Astrocyte of the spinal cord (primary cell): Measurements from ENCODE around the gene RDH8.

Experiments
- DNase-seq: peaks from one replicate; pipeline ENCODE4 v3.0.0; 2011; ENCODE audit warnings: low read depth, low spot score
- H3K4me3 ChIP-seq: 2 replicates; pipeline ENCODE4 v1.5.1; 2011; ENCODE audit warnings: low read depth, mild to moderate bottlenecking, low read length, moderate library complexity
- in situ Hi-C: cut with HindIII; loops from 2 replicates; pipeline ENCODE4 v1.10.0; 2017; ENCODE audit warnings: low sequenced_read_pairs
- TF ChIP-seq, protein P1 (sequence below): IDR thresholded peaks from 2 replicates; pipeline ENCODE4 v1.5.1; 2012; ENCODE audit warnings: low read depth, mild to moderate bottlenecking, low read length, inconsistent platforms

Gene RDH8

GRCh38 chr19:10026744-10027143 lies 13.5 kb downstream of the RDH8 start:
- in situ Hi-C loops = no loop called here
- TF ChIP-seq, protein P1, sequence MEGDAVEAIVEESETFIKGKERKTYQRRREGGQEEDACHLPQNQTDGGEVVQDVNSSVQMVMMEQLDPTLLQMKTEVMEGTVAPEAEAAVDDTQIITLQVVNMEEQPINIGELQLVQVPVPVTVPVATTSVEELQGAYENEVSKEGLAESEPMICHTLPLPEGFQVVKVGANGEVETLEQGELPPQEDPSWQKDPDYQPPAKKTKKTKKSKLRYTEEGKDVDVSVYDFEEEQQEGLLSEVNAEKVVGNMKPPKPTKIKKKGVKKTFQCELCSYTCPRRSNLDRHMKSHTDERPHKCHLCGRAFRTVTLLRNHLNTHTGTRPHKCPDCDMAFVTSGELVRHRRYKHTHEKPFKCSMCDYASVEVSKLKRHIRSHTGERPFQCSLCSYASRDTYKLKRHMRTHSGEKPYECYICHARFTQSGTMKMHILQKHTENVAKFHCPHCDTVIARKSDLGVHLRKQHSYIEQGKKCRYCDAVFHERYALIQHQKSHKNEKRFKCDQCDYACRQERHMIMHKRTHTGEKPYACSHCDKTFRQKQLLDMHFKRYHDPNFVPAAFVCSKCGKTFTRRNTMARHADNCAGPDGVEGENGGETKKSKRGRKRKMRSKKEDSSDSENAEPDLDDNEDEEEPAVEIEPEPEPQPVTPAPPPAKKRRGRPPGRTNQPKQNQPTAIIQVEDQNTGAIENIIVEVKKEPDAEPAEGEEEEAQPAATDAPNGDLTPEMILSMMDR = no peak
- no peak overlapping the region for H3K4me3 ChIP-seq
- DNase-seq = no peak

DNA sequence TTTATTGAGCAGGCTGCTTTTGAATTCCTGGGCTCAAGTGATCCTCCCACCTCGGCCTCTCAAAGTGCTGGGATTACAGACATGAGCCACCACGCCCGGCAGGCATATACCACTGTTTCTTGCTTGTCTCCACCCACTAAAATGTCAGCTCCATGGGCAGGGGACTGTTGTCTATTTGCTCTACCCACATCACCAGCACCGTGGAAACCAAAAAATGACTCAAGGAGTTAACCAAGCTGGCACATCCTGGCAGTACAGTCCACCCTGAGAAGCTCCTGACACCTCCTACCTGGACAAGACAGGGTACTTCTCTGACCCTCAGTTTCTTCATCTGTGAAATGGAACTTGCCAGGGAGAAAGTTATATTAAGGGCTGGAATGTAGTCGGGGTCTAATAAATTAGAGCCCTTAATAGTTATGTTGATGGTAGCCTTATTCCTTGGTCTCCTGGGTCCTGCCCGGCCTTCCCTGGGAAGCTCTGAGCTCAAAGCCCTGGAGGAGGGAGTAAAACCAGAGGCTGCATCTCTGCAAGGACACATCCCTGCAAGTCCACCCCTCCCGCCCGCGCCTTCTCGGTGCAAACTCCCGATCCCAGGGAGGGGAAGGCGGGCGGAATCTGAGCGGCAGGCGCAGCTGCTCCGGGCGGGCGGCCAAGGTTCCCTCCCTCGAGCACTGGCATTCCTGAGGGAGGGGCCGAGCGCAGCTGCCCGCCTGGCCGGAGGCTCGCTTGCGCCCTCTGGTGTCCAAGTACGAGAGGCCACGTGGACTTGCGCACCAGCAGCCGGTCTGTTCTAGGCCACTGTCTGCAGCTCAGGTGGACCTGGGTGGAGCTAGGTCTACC lies 14.1 kb downstream of the RDH8 start:
- no peak overlapping the region for H3K4me3 ChIP-seq
- DNase-seq = peak; percentile 90
- in situ Hi-C loops = no loop called here
- TF ChIP-seq, protein P1 = peak; percentile 84

- TF ChIP-seq, protein P1 = no peak
- DNase-seq = no peak
- in situ Hi-C loops = no loop called here
- H3K4me3 ChIP-seq = no peak overlapping the region
These were observed 20.3 kb downstream of the RDH8 start for GRCh38 chr19:10033614-10034013.

- no peak for DNase-seq
- in situ Hi-C loops = no loop called here
- no peak overlapping the region for H3K4me3 ChIP-seq
- TF ChIP-seq, protein P1 = no peak
These were observed 23.4 kb downstream of the RDH8 start for GRCh38 chr19:10036601-10037071.

- TF ChIP-seq, protein P1 = no peak
- DNase-seq = no peak
- no peak overlapping the region for H3K4me3 ChIP-seq
- in situ Hi-C loops = no loop called here
These were observed 24.1 kb downstream of the RDH8 start for GRCh38 chr19:10037367-10037766.

DNA sequence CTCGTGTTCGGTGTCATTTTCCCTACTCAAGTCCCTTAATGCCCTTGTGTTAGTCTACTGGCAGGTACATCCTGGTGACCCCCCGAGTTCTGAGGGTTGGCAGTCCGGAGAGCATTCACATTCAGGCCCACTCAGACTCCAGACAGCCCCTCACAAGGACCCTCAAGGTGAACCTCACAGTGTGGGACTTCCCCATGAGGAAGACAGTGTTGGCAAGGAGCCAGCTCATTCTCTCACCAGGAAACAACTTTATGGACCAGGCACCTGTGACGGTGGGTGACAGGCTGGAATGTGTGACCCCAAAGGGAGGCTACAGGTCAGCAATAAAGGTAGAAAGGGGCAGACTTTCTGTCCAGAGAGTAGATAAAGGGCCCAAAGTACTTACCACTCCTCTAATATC lies 24.5 kb downstream of the RDH8 start:
- no peak for DNase-seq
- in situ Hi-C loops = no loop called here
- H3K4me3 ChIP-seq = no peak overlapping the region
- TF ChIP-seq, protein P1 = no peak
